A549 treated with DMSO at 1 μM for 4 hours (cell line): ENCODE results near the gene CHRNB2. TPM values are rescaled to one million over a fixed set of nuclear protein-coding genes. Genes with fewer than 3 reads are reported as not detected.

ENCODE experiments used
- total RNA-seq: library from RNA; stranded (reverse); fragments of 200-300 nt; extraction: Qiagen RNA extraction; gene quantifications from 5 replicates; pipeline ENCODE4 v1.2.3, GENCODE V29; 2022; ENCODE audit warnings: low read depth

The CHRNB2 gene, protein sequence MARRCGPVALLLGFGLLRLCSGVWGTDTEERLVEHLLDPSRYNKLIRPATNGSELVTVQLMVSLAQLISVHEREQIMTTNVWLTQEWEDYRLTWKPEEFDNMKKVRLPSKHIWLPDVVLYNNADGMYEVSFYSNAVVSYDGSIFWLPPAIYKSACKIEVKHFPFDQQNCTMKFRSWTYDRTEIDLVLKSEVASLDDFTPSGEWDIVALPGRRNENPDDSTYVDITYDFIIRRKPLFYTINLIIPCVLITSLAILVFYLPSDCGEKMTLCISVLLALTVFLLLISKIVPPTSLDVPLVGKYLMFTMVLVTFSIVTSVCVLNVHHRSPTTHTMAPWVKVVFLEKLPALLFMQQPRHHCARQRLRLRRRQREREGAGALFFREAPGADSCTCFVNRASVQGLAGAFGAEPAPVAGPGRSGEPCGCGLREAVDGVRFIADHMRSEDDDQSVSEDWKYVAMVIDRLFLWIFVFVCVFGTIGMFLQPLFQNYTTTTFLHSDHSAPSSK
- 0.36 to 0.45 TPM (median 0.41 TPM) in 5 replicates for total RNA-seq

GRCh38 chr1:154567386-154568156 lies at the start of gene CHRNB2:
TSS of gene CHRNB2 (plus strand) at chr1:154567778. CDS start at chr1:154568045, 267 bp downstream.

GRCh38 chr1:154557939-154558719 lies 9.4 kb upstream of the CHRNB2 start, which contains the start of gene UBE2Q1:
TSS of gene UBE2Q1 (minus strand) at chr1:154558662. CDS start at chr1:154558553, 109 bp downstream.

DNA sequence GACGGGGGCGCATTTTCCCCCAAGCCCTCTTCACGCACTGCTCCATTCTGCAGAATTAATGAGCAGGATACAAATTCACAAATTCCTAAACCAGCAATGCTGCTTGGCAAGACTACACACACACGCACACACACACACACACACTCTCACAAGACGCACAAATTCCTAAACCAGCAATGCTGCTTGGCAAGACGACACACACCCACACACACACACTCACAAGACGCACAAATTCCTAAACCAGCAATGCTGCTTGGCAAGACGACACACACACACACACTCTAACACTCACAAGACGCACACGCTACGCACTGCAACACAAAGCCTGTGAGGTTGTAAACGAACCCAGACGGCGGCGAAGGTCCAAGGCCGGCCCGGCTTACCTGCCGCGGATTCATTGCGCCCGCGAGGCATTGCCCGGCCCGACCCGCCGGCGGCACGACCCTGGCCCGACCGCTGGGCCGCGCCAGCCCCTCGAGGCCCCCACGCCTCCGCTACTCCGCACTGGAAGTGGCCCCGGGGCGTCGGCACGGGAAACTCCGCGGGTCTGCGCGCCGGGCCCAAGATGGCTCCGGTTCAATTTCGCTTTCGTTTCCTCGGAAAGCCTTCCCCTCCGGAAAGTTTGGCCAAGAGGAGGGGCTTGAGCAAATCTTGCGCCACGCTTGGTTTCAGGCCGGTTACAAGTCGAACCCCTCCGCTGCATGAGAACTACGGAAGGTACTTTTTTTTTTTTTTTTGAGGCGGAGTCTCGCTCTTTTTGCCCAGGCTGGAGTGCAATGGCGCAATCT lies 40.2 kb downstream of the CHRNB2 start, which contains the start of gene ADAR:
Gene ADAR (minus strand): TSS at position 578 of the 788 bp plus-strand sequence. CDS start 180 bp downstream, at position 398.

Other genes with a start within 250 kb of the CHRNB2 start
- not detected in 5 replicates for gene AQP10, start 246.7 kb upstream of the CHRNB2 start, total RNA-seq
- gene ATP8B2, start 242.3 kb upstream of the CHRNB2 start, total RNA-seq, result 25.7 to 37.6 TPM (median 31.0 TPM) in 5 replicates
- gene IL6R, start 162.4 kb upstream of the CHRNB2 start, total RNA-seq, result 10.6 to 15.0 TPM (median 12.2 TPM) in 5 replicates
- gene TDRD10, start 65.6 kb upstream of the CHRNB2 start, total RNA-seq, result not detected in 5 replicates
- gene SHE, start 65.4 kb upstream of the CHRNB2 start, total RNA-seq, result 0.03 to 0.11 TPM (median 0.06 TPM) in 4 of 5 replicates, not detected in the other
- gene UBE2Q1, start 9.1 kb upstream of the CHRNB2 start, total RNA-seq, result 45.2 to 67.4 TPM (median 63.7 TPM) in 5 replicates
- gene ADAR, start 40.4 kb downstream of the CHRNB2 start, total RNA-seq, result 75.6 to 92.3 TPM (median 86.6 TPM) in 5 replicates